ENCODE measurements around the gene C6orf120. TPM values are rescaled to one million over a fixed set of nuclear protein-coding genes. Genes with fewer than 3 reads are reported as not detected.
"Not testable (repeated sequence)": the region's sequence is repeated elsewhere in the genome, so short reads cannot be mapped to it uniquely, and the experiment has no call there.

The C6orf120 gene
- total RNA-seq, 2 experiments from 2014 or later: 19.3 to 20.3 TPM

DNA sequence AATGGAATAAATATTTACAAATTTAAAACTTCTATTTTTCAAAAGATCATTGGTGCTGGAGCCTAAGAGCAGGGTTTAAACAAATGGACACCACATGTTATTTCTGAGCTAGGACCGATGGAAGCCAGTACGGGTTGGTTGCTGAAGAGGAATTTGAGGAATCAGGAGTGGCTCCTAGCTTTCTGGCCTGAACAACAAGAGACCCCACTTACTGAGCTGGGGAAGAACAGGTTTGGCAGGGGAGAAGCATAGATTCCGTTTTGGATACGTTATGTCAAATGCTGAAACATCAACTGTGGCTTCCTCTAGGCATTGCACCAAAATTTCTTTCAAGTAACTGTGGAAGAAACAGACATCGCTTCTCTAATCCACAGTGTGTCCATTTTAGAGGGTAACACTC is 6.8 kb upstream of the C6orf120 start:
- ATAC-seq: no peak

GRCh38 chr6:169697115-169697514 is 4.8 kb upstream of the C6orf120 start:
- DNase-seq; H3K9me3 Mint-ChIP-seq (ENCODE audit: low read depth); CTCF ChIA-PET; ATAC-seq; H3K27ac Mint-ChIP-seq; H3K27me3 Mint-ChIP-seq; H3K4me3 Mint-ChIP-seq: not testable (repeated sequence)
- Mint-ChIP-seq H3K36me3 (peaks cover 19% of the 10 kb centered on the region), H3K4me1 (peaks cover 20% of the 10 kb centered on the region)

More for the DNA sequence above, 6.8 kb upstream of the C6orf120 start:
- H3K36me3 Mint-ChIP-seq: peaks cover 27% of the 10 kb centered on the region
- CTCF ChIA-PET: interaction anchor here (1.2 kb wide), 1 partner anchor 183 kb away, joined by 3 read pairs; no protein-coding TSS in a partner anchor
- no peaks in the 10 kb centered on the region for H3K27me3 Mint-ChIP-seq
- H3K4me1 Mint-ChIP-seq: peaks cover 16% of the 10 kb centered on the region
- H3K4me3 Mint-ChIP-seq: no peak overlapping the region
- H3K27ac Mint-ChIP-seq: no peak overlapping the region
- H3K9me3 Mint-ChIP-seq (ENCODE audit: low read depth): peaks cover 4% of the 10 kb centered on the region
- no peak for DNase-seq

GRCh38 chr6:169700296-169700695 is 1.6 kb upstream of the C6orf120 start:
- CTCF ChIA-PET: interaction anchor here (1.0 kb wide), 1 partner anchor 21 kb away, joined by 3 read pairs; no protein-coding TSS in a partner anchor
- Mint-ChIP-seq H3K36me3 (peaks cover 20% of the 10 kb centered on the region), H3K9me3 (ENCODE audit: low read depth) (peaks cover 4% of the 10 kb centered on the region), H3K27me3 (no peaks in the 10 kb centered on the region), H3K27ac (no peak overlapping the region), H3K4me3 (no peak overlapping the region), H3K4me1 (peaks cover 41% of the 10 kb centered on the region)
- DNase-seq (no peak), ATAC-seq (no peak)

GRCh38 chr6:169701311-169701953 is 494 bp upstream of the C6orf120 start:
- peaks cover 47% of the 10 kb centered on the region for H3K4me1 Mint-ChIP-seq
- DNase-seq (no peak), ATAC-seq (peak; percentile 1)
- H3K9me3 Mint-ChIP-seq (ENCODE audit: low read depth): no peaks in the 10 kb centered on the region
- peak overlapping the region; percentile 92 for H3K4me3 Mint-ChIP-seq
- CTCF ChIA-PET: interaction anchor here (1.1 to 6.0 kb wide), 4 partner anchors 8 to 197 kb away, joined by 3 to 37 read pairs (median 8); no protein-coding TSS in a partner anchor
- H3K36me3 Mint-ChIP-seq: peaks cover 20% of the 10 kb centered on the region
- no peaks in the 10 kb centered on the region for H3K27me3 Mint-ChIP-seq
- H3K27ac Mint-ChIP-seq: peak overlapping the region; percentile 81

DNA sequence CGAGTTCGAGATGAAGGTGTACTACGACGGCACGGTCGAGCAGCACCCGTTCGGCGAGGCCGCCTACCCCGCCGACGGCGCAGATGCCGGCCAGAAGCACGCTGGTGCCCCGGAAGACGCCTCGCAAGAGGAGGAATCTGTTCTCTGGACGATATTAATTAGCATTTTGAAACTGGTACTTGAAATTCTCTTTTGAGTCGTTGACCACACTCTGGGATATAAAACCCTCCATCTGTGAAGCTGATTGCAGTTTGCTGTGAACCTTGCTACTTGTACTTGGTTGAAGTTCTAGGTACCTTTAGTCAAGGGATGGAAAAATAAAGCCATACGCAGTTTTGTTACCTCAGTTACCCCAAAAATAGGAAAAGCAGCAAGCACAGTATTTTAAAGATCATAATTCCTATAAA is 917 bp downstream of the C6orf120 start:
- Mint-ChIP-seq H3K9me3 (ENCODE audit: low read depth) (no peaks in the 10 kb centered on the region), H3K27me3 (no peaks in the 10 kb centered on the region), H3K4me1 (peaks cover 46% of the 10 kb centered on the region), H3K36me3 (peaks cover 17% of the 10 kb centered on the region), H3K4me3 (peak overlapping the region; percentile 92), H3K27ac (peak overlapping the region; percentile 94)
- CTCF ChIA-PET: interaction anchor here (0.6 to 6.0 kb wide), 4 partner anchors 9 to 149 kb away, joined by 3 to 37 read pairs (median 8); no protein-coding TSS in a partner anchor
- DNase-seq (no peak), ATAC-seq (peak; percentile 17)

DNA sequence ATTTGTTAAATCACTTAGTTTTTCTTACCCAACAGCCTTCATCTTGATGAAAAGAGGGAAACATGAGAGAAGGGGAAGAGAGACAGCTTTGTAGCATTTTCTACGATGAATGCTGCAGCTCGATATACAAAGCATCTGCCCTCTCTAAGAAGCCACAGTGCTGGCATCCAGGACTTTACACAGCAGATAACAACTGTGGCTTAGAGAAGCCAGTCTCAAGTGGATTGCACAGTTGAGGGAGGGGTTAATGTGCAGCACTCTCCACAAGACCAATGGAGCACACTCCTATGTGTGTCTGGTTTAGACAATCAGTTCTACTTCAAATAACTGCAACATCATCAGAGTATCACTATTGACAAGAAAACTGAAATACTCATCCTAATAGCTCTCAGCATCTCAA is 5.8 kb downstream of the C6orf120 start:
- peaks cover 25% of the 10 kb centered on the region for H3K36me3 Mint-ChIP-seq
- H3K4me1 Mint-ChIP-seq: peaks cover 29% of the 10 kb centered on the region
- CTCF ChIA-PET: no interaction called here
- no peak overlapping the region for H3K27ac Mint-ChIP-seq
- DNase-seq (no peak), ATAC-seq (no peak)
- no peak overlapping the region for H3K4me3 Mint-ChIP-seq
- no peaks in the 10 kb centered on the region for H3K27me3 Mint-ChIP-seq
- no peaks in the 10 kb centered on the region for H3K9me3 Mint-ChIP-seq (ENCODE audit: low read depth)

DNA sequence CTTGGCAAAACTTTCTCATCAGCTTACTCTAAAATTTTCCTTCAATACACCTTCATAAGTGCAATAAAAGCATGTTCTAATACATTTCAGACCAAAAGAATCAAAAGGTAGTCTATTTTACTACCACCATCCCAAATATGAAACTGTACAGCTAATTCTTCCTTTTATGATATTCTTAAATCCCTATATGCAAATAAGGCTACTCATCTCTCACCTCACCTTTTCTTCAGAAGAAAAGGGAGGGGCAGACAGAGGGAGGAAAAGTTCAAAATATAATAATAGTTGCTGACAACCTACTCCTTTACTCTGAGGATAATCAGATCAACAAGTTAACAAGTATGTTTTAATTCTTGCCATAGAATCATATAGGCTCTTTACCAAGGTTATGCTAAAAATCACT is 7.4 kb downstream of the C6orf120 start:
- DNase-seq: no peak
- H3K9me3 Mint-ChIP-seq (ENCODE audit: low read depth): no peaks in the 10 kb centered on the region
- H3K4me1 Mint-ChIP-seq: peaks cover 17% of the 10 kb centered on the region
- ATAC-seq: no peak
- H3K4me3 Mint-ChIP-seq: no peak overlapping the region
- CTCF ChIA-PET: interaction anchor here (1.2 to 1.6 kb wide), 3 partner anchors 9 to 11 kb away, joined by 4 to 6 read pairs (median 5); no protein-coding TSS in a partner anchor
- no peaks in the 10 kb centered on the region for H3K27me3 Mint-ChIP-seq
- no peak overlapping the region for H3K27ac Mint-ChIP-seq
- peaks cover 20% of the 10 kb centered on the region for H3K36me3 Mint-ChIP-seq

DNA sequence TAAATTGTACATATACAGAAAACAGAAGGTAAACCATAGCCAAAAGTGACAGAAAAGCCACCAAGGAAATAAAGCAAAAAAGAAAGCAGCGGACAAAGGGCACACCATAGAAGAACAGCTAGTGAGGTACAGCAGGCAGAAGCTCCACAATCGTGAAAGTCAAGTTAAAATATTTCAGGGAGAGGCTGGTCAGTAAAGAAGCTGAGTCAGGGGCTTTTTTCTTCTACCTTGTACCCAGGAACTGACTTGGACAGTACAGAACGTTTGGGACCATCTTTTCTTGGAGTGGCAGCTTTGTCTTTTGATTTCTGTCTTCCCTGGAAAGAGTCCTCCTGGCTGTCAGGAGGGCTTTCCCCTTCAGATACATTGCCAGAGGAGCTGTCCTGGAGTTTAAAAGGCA is 8.1 kb downstream of the C6orf120 start:
- no peaks in the 10 kb centered on the region for H3K27me3 Mint-ChIP-seq
- H3K4me3 Mint-ChIP-seq: no peak overlapping the region
- CTCF ChIA-PET: interaction anchor here (1.2 to 1.6 kb wide), 2 partner anchors 8 to 10 kb away, joined by 4 to 6 read pairs; no protein-coding TSS in a partner anchor
- ATAC-seq (no peak), DNase-seq (no peak)
- no peak overlapping the region for H3K27ac Mint-ChIP-seq
- H3K9me3 Mint-ChIP-seq (ENCODE audit: low read depth): no peaks in the 10 kb centered on the region
- peaks cover 12% of the 10 kb centered on the region for H3K4me1 Mint-ChIP-seq
- peaks cover 21% of the 10 kb centered on the region for H3K36me3 Mint-ChIP-seq

GRCh38 chr6:169714178-169714577 is 12.3 kb downstream of the C6orf120 start:
- Mint-ChIP-seq H3K27ac (no peak overlapping the region), H3K9me3 (ENCODE audit: low read depth) (no peaks in the 10 kb centered on the region), H3K4me3 (no peak overlapping the region), H3K27me3 (no peaks in the 10 kb centered on the region), H3K4me1 (peaks cover 6% of the 10 kb centered on the region), H3K36me3 (peaks cover 36% of the 10 kb centered on the region)
- ATAC-seq: no peak
- CTCF ChIA-PET: no interaction called here
- DNase-seq: no peak

DNA sequence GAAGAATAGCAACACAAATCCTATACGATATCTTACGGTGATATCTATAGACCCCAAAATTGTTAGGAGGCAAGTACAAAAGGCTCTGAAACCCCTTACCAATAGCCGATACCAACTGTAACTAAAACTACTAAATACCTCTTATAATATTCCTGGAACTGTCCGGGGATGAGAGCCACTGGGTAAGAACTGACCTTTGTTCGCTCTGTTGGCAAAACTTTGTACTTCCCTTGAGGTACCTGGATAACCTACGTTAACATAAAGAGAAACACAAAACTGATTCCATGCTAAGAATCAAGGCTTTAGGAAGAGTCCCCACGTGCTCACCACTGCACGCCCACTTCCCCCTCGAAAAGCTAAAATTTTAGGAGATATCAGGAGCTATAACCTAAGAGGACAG is 12.7 kb downstream of the C6orf120 start:
- Mint-ChIP-seq H3K4me1 (peaks cover 10% of the 10 kb centered on the region), H3K36me3 (peaks cover 37% of the 10 kb centered on the region), H3K9me3 (ENCODE audit: low read depth) (no peaks in the 10 kb centered on the region), H3K4me3 (no peak overlapping the region), H3K27ac (no peak overlapping the region), H3K27me3 (no peaks in the 10 kb centered on the region)
- CTCF ChIA-PET: interaction anchor here (1.9 kb wide), 1 partner anchor 11 kb away, joined by 5 read pairs; no protein-coding TSS in a partner anchor
- DNase-seq: no peak
- ATAC-seq: no peak

DNA sequence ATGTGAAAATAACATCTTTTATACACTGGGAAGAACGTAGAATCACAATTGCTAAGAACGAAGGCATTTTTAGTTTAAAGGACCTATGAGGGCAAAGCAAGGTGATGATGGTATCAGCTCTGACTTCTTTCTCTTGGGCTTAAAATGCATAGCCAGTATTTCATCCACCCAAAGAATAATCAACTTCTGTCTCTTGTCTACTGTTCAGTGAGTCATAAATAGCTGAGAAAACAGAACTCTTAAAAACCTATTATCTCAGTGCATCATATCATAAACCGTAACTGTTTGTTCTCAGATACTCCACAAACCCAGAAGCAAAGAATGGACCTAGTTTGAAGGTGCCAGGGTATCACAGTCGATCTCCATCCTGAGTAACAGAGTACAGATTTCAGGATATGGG is 17.2 kb downstream of the C6orf120 start:
- Mint-ChIP-seq H3K4me1 (peaks cover 26% of the 10 kb centered on the region), H3K36me3 (peaks cover 34% of the 10 kb centered on the region)
- CTCF ChIA-PET: interaction anchor here (0.9 to 4.8 kb wide), 3 partner anchors 10 to 207 kb away, joined by 3 to 37 read pairs (median 5); partner anchors contain the start of genes C6orf120 and WDR27

DNA sequence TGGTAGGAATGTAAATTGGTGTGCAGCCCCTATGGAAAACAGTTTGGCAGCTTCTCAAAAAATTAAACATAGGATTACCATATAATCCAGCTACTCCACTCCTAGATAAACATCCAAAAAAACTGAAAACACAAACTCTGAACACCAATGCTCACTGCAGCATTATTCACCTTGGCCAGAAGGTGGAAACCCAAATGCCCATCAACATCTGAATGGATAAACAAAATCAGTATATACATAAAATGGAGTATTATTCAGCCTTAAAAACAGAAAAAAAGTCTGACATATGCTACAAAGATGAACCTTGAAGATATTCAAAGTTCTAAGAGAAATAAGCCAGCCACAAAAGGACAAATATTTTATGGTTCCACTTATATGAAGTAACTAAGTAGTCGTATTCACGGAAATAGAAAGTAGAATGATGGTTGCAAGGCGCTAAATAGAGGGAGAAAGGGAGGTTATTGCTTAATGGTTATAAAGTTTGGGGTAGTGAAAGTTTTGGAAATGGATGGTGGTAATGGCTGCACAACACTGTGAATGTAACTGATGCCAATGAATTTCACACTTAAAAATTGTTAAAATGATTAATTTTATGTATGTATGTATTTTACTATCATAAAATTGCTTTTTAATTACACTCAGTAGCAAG is 18.4 kb downstream of the C6orf120 start:
- peak overlapping the region; percentile 9 for H3K4me3 Mint-ChIP-seq
- ATAC-seq: no peak

More for the DNA sequence above, 17.2 kb downstream of the C6orf120 start:
- DNase-seq: no peak
- H3K27me3 Mint-ChIP-seq: no peaks in the 10 kb centered on the region
- H3K27ac Mint-ChIP-seq: no peak overlapping the region
- H3K4me3 Mint-ChIP-seq: no peak overlapping the region
- no peak for ATAC-seq
- no peaks in the 10 kb centered on the region for H3K9me3 Mint-ChIP-seq (ENCODE audit: low read depth)

DNA sequence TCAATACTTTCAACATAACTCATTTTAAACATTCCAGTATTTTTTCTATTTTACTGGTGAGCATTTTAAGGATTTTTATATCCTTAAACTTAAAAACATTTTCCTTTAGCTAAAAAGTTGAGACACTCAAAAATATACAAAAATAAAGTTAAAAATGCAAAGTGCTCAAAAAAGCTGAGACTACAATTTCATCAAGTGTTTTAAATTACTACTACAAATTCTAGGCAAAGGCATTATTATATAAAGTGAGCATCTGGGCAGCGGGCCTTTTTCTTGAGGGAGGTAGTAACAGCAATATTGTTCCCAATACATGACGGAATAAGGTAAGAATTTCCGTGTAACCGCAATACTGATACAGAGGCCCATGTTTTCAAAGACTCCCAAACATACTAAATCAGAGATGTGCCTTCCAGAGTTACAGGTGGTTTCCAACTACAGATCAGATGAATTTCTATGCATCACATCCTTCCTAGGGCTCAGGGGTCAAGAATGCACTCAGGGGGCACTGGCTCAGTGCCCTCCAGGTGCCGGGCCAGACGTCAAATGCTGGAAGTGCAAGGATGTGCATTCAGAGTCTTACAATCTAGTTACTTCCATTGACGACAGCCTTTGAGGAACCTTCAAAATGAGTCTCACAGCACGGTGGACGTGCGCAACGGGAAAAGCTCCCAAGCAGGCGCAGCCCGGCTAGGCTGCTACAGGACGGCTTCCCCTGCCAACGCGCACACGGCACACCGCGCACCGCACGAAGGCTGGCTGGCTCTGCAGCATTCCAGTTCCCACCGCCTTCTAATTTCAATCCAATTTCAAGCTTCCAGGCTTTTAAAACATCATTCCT is 20.7 kb downstream of the C6orf120 start:
- H3K4me3 Mint-ChIP-seq: peak overlapping the region; percentile 86
- H3K36me3 Mint-ChIP-seq: peaks cover 14% of the 10 kb centered on the region
- CTCF ChIA-PET: interaction anchor here (1.6 to 3.2 kb wide), 4 partner anchors 17 to 109 kb away, joined by 3 to 11 read pairs (median 10); partner anchors contain the start of genes C6orf120 and WDR27
- peak overlapping the region; percentile 94 for H3K27ac Mint-ChIP-seq
- DNase-seq (peak; percentile 60), ATAC-seq (peak; percentile 41)
- H3K4me1 Mint-ChIP-seq: peaks cover 35% of the 10 kb centered on the region
- H3K9me3 Mint-ChIP-seq (ENCODE audit: low read depth): no peaks in the 10 kb centered on the region
- H3K27me3 Mint-ChIP-seq: no peaks in the 10 kb centered on the region

More for the DNA sequence above, 18.4 kb downstream of the C6orf120 start:
- CTCF ChIA-PET: interaction anchor here (0.9 to 4.8 kb wide), 6 partner anchors 10 to 208 kb away, joined by 3 to 37 read pairs (median 4); partner anchors contain the start of genes C6orf120 and WDR27
- Mint-ChIP-seq H3K27me3 (no peaks in the 10 kb centered on the region), H3K36me3 (peaks cover 28% of the 10 kb centered on the region), H3K27ac (peak overlapping the region; percentile 35), H3K9me3 (ENCODE audit: low read depth) (no peaks in the 10 kb centered on the region), H3K4me1 (peaks cover 30% of the 10 kb centered on the region)
- DNase-seq: no peak

Measured in activated CD8-positive, alpha-beta memory T cell treated with anti-CD3 and anti-CD28 coated beads, Interleukin-2, amount 10 ng/mL, durations not matched to agents 7 days and 5 days (primary cell).